PC-3 (cell line): Measurements from ENCODE around the gene ADGRG6. TPM values are rescaled to one million over a fixed set of nuclear protein-coding genes. Genes with fewer than 3 reads are reported as not detected.

Experiments used
- ATAC-seq: fragments of 200-7000 bp; cut with Tn5 transposase; 2 replicates; pipeline ENCODE4 v1.9.1; 2020; ENCODE audit warnings: mild to moderate bottlenecking, moderate library complexity
- BruUV-seq: library from RNA; stranded (reverse); fragments of 400-500 nt; replicated peaks from 2 replicates; lab custom pipeline; 2021; lab: Mats Ljungman, UMichigan
- CTCF ChIA-PET: fragments of 300-600 bp; sonication (Branson Sonifier 250); formaldehyde crosslinking; loops from one replicate; lab custom pipeline; 2022; ENCODE audit warnings: antibody characterized with exemption; lab: Charles Lee
- POLR2A ChIA-PET: fragments of 300-600 bp; sonication (Branson Sonifier 250); formaldehyde crosslinking; loops from one replicate; lab custom pipeline; 2022; ENCODE audit warnings: antibody characterized with exemption; ENCODE audit not compliant: unreplicated experiment; lab: Charles Lee
- DNase-seq: peaks from one replicate; pipeline ENCODE4 v3.0.0-alpha.2; 2015
- H2AFZ ChIP-seq: fragments of 300-600 bp; sonication (generic); 2 replicates; pipeline ENCODE4 v1.6.0; 2016; ENCODE audit warnings: antibody characterized with exemption, low read length
- H3F3A ChIP-seq: fragments of 300-600 bp; sonication (generic); one replicate; pipeline ENCODE4 v1.6.0; 2017; ENCODE audit warnings: antibody characterized with exemption, low read length, control low read depth, mild to moderate bottlenecking; ENCODE audit not compliant: unreplicated experiment
- H3K27ac ChIP-seq: fragments of 300-600 bp; sonication (generic); 2 replicates; pipeline ENCODE4 v1.5.1; 2016; ENCODE audit warnings: mild to moderate bottlenecking, low read length
- H3K27me3 ChIP-seq: fragments of 300-600 bp; sonication (generic); 2 replicates; pipeline ENCODE4 v1.6.1; 2016; ENCODE audit warnings: low read length, mixed read lengths
- H3K36me3 ChIP-seq: fragments of 300-600 bp; sonication (generic); 2 replicates; pipeline ENCODE4 v1.6.1; 2016; ENCODE audit warnings: low read depth, mixed run types, low read length, mixed read lengths
- H3K4me1 ChIP-seq: fragments of 300-600 bp; sonication (generic); 2 replicates; pipeline ENCODE4 v1.5.1; 2016; ENCODE audit warnings: low read length; ENCODE audit not compliant: insufficient read depth
- H3K4me2 ChIP-seq: fragments of 300-600 bp; sonication (generic); 2 replicates; pipeline ENCODE4 v1.6.0; 2016; ENCODE audit warnings: low read length
- H3K4me3 ChIP-seq: fragments of 300-600 bp; sonication (generic); 2 replicates; pipeline ENCODE4 v1.5.1; 2016; ENCODE audit warnings: mild to moderate bottlenecking, low read length, mixed read lengths
- H3K79me2 ChIP-seq: fragments of 300-600 bp; sonication (generic); 2 replicates; pipeline ENCODE4 v1.6.1; 2017; ENCODE audit warnings: low read length, mixed read lengths
- H3K9ac ChIP-seq: fragments of 300-600 bp; sonication (generic); 2 replicates; pipeline ENCODE4 v1.6.0; 2016; ENCODE audit warnings: mild to moderate bottlenecking, low read length
- H3K9me2 ChIP-seq: fragments of 300-600 bp; sonication (generic); replicated peaks from 2 replicates; pipeline ENCODE4 v1.6.1; 2016; ENCODE audit warnings: mixed run types, low read length, mixed read lengths
- H3K9me3 ChIP-seq: fragments of 300-600 bp; sonication (generic); 2 replicates; pipeline ENCODE4 v1.6.1; 2016; ENCODE audit warnings: low read length, mixed read lengths
- H4K20me1 ChIP-seq: fragments of 300-600 bp; sonication (generic); 2 replicates; pipeline ENCODE4 v1.6.1; 2016; ENCODE audit warnings: low read length, mixed read lengths
- CTCF ChIP-seq: fragments of 300-600 bp; sonication (generic); conservative IDR thresholded peaks from 2 replicates; pipeline ENCODE4 v1.5.1; 2017; ENCODE audit warnings: antibody characterized with exemption, low read depth, mild to moderate bottlenecking, low read length
- EZH2 ChIP-seq: fragments of 300-600 bp; sonication (generic); IDR thresholded peaks from one replicate; pipeline ENCODE4 v1.6.1; 2017; ENCODE audit warnings: antibody characterized with exemption, mild to moderate bottlenecking, low read length; ENCODE audit not compliant: unreplicated experiment
- EZH2phosphoT487 ChIP-seq: fragments of 300-600 bp; sonication (generic); IDR thresholded peaks from 2 replicates; pipeline ENCODE4 v1.6.1; 2018; ENCODE audit warnings: mild to moderate bottlenecking, antibody characterized with exemption, low read length, borderline replicate concordance
- intact Hi-C: fragments of 100-400 bp; cut with micrococcal nuclease; formaldehyde crosslinking; loops from 2 replicates; pipeline ENCODE4 v1.9.0; 2023
- total RNA-seq: library from RNA; depleted of rRNA; stranded (reverse); fragments of >200 nt; gene quantifications from 2 replicates; pipeline ENCODE4 v1.2.3, GENCODE V29; 2014

ADGRG6 gene
- total RNA-seq, 1 experiment from 2014 or later: 73.2 TPM

- CTCF ChIA-PET: no interaction called here
- ATAC-seq (no peak), DNase-seq (no peak)
- H3F3A ChIP-seq: no peaks in the 10 kb centered on the region
- no peak overlapping the region for H3K4me2 ChIP-seq
- no peaks in the 10 kb centered on the region for H3K27me3 ChIP-seq
- POLR2A ChIA-PET: no interaction called here
- no peak overlapping the region for H3K9ac ChIP-seq
- no peaks in the 10 kb centered on the region for H3K79me2 ChIP-seq
- no peak overlapping the region for H3K4me3 ChIP-seq
- no peaks in the 10 kb centered on the region for H3K4me1 ChIP-seq
- no peaks in the 10 kb centered on the region for H3K9me3 ChIP-seq
- H3K36me3 ChIP-seq: peaks cover 36% of the 10 kb centered on the region
- no peaks in the 10 kb centered on the region for H4K20me1 ChIP-seq
- no TSS peak for BruUV-seq
- intact Hi-C loops: no loop called here
- no peak overlapping the region for H3K27ac ChIP-seq
- H3K9me2 ChIP-seq: no peaks in the 10 kb centered on the region
- TF ChIP-seq CTCF: no peak
- TF ChIP-seq EZH2phosphoT487: no peak
- TF ChIP-seq EZH2: no peak
- H2AFZ ChIP-seq: no peak overlapping the region
Observed at GRCh38 chr6:142395266-142395665, 93.5 kb downstream of the ADGRG6 start.

GRCh38 chr6:142395768-142396231 lies 94.0 kb downstream of the ADGRG6 start:
- Histone ChIP-seq H3K4me1 (no peaks in the 10 kb centered on the region), H3K9me3 (no peaks in the 10 kb centered on the region), H2AFZ (no peak overlapping the region), H3K27ac (no peak overlapping the region), H3F3A (no peaks in the 10 kb centered on the region), H4K20me1 (no peaks in the 10 kb centered on the region), H3K9ac (no peak overlapping the region), H3K4me2 (no peak overlapping the region), H3K9me2 (no peaks in the 10 kb centered on the region), H3K79me2 (no peaks in the 10 kb centered on the region), H3K27me3 (no peaks in the 10 kb centered on the region), H3K36me3 (peaks cover 42% of the 10 kb centered on the region), H3K4me3 (no peak overlapping the region)
- no peak for TF ChIP-seq EZH2phosphoT487
- no peak for TF ChIP-seq EZH2
- TF ChIP-seq CTCF: no peak
- no TSS peak for BruUV-seq
- ATAC-seq (no peak), DNase-seq (no peak)
- POLR2A ChIA-PET: no interaction called here
- CTCF ChIA-PET: no interaction called here
- intact Hi-C loops: no loop called here

GRCh38 chr6:142398353-142398752 lies 96.5 kb downstream of the ADGRG6 start:
- Histone ChIP-seq H3K4me2 (no peak overlapping the region), H4K20me1 (no peaks in the 10 kb centered on the region), H3K9me3 (no peaks in the 10 kb centered on the region), H3K79me2 (no peaks in the 10 kb centered on the region), H3K9me2 (no peaks in the 10 kb centered on the region), H3K27ac (no peak overlapping the region), H2AFZ (no peak overlapping the region), H3K27me3 (no peaks in the 10 kb centered on the region), H3F3A (no peaks in the 10 kb centered on the region), H3K4me1 (no peaks in the 10 kb centered on the region), H3K9ac (no peak overlapping the region), H3K4me3 (no peak overlapping the region), H3K36me3 (peaks cover 50% of the 10 kb centered on the region)
- DNase-seq (no peak), ATAC-seq (no peak)
- intact Hi-C loops: no loop called here
- no TSS peak for BruUV-seq
- ChIA-PET CTCF (no interaction called here), POLR2A (no interaction called here)
- TF ChIP-seq EZH2phosphoT487 (no peak), EZH2 (no peak), CTCF (no peak)
